GM12801 (cell line): ENCODE data around the gene LETM1.

Experiments
- TF ChIP-seq, protein P1 (sequence below): IDR thresholded peaks from one replicate; pipeline ENCODE4 v1.5.1; 2011; ENCODE audit warnings: control low read depth; ENCODE audit not compliant: insufficient read length; ENCODE audit errors: extremely low read depth

LETM1 gene

DNA sequence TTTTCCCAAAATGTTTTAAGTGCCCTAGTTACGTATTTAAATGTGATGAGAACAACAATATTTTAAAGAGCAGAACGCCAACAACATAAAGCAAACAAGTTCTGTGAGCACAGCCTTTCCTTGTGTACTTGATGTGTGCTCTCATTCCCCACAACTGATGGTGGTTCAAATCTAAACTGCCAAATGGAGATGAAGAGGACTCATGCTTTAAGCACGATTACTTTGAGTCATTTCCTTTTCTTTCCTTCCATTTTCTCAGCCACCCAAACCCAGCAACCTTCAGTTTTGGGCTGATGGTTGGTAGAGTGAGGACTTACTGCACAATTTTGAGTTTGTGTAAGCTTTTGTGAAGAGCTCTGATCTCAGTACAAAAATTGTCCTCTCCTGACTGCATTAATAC, 16.9 kb upstream of the LETM1 start:
- TF ChIP-seq, protein P1, sequence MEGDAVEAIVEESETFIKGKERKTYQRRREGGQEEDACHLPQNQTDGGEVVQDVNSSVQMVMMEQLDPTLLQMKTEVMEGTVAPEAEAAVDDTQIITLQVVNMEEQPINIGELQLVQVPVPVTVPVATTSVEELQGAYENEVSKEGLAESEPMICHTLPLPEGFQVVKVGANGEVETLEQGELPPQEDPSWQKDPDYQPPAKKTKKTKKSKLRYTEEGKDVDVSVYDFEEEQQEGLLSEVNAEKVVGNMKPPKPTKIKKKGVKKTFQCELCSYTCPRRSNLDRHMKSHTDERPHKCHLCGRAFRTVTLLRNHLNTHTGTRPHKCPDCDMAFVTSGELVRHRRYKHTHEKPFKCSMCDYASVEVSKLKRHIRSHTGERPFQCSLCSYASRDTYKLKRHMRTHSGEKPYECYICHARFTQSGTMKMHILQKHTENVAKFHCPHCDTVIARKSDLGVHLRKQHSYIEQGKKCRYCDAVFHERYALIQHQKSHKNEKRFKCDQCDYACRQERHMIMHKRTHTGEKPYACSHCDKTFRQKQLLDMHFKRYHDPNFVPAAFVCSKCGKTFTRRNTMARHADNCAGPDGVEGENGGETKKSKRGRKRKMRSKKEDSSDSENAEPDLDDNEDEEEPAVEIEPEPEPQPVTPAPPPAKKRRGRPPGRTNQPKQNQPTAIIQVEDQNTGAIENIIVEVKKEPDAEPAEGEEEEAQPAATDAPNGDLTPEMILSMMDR: no peak

DNA sequence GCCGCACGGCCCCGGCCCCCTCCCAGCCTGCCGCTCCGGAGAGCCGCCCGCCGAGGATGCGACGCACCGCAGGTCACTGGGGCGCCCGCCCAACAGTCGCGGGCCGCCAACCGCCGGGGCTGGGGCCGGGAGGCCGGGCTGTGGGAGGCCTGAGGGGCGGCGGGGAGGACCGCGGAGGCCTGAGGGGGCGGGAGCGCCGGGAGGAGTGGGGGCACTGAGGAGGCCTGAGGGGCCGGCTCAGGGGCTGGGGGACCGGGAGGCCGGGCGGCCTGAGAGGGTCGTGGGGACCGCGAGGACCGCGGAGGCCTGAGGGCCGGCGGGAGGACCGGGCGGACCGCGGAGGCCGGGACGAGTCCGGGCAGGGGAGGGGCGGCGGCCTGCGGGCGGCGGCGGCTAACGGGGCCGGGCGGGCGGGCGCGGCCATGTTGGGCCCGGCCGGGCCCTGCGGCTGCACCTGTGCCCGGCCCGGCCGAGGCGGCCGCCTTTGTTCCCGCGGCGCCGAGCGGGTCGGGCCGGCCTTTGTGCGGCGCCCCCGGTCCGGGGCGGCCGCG, 15.6 kb upstream of the LETM1 start:
- TF ChIP-seq, protein P1: no peak

DNA sequence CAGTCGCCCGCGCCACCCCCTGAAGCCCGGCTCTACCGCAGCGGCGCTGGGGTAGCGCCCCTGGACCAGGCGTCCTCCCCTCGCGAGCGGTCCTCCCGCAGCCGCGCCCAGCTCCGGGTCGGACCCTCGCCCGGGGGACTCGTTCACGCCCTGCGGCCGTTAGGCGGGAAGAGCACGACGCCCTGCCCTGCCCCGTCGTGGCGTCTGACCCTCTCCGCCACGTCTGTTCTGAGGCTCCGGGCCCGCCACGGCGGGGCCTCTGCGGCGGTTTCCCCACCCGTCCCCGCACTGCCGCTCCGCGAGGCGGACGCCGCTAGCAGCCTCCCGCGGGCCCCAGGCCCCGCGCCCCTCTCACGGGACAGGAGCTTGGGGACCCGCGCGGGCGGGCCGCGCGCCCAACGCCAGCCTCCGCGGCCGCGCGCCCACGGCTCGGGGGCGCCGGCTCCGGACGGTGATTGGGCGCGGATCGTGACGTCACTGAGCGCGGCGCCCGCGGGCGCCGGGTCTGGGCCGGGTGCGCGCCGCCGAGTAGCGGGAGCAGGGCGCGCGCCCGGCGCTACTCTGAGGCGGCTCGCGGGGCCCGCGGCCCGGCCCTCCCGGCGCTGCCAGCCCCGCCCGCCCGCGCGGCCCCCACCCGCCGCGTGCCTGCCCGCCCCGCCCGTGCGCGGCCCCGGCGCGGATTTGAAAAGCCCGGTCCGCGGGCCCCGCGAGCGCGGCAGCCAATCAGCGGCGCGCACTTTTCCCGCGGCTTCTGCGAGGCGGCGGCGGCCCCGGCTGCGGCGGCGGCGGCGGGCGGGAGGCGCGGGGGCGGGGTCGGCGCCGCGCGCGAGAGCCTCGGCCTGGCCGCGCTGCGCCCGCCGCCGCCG, 14.9 kb upstream of the LETM1 start, which contains the start of gene NSD2:
TSS of gene NSD2 (plus strand) at position 816 of the 866 bp plus-strand sequence. CDS start 29,262 bp downstream, outside the sequence.
- TF ChIP-seq, protein P1: no peak

DNA sequence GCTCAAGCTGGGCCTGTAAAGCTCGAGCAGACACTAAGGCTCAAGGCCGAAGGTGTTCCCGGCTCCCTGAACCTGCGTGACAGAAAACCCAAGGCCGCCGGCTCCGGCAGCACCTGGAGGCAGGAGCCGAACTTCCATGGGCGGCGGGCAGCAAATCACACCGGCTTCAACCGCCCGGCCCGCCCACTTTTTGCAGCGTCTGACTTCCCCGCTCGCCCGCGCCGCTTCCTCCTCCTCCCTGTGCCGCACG, 14.3 kb upstream of the LETM1 start:
- TF ChIP-seq, protein P1: no peak

DNA sequence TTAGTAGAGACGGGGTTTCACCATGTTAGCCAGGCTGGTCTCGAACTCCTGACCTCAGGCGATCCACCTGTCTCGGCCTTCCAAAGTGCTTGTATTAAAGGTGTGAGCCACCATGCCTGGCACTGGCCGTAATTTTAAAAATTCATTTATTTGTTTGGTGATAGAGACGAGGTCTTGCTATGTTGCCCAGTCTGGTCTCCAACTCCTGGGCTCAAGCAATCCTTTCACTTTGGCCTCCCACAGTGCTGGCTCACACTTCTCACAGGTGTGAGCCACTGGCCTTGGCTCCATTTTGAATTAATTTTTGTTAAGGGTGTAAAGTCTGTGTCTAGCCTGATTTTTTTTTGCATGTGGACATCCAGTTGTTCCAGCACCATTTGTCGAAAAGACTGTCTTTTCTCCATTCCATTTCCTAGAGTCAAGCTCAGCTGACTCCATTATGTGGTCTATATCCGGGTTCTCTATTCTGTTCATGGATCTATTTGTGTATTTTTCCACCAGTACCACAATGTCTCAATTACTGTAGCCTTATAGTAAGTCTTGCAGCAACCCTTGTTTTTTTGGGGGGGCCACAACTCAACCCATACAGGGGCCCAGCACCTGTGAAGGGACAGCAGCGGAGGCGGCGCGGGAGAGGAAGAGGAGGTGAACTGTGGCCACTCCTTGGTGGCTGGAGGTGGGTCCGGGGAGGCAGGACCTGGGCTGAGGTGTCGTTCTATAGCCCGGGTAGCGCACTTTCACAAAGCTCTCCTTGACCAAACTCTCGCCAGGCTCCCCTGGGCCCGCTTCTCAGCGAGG, 13.8 kb upstream of the LETM1 start:
- TF ChIP-seq, protein P1: no peak

DNA sequence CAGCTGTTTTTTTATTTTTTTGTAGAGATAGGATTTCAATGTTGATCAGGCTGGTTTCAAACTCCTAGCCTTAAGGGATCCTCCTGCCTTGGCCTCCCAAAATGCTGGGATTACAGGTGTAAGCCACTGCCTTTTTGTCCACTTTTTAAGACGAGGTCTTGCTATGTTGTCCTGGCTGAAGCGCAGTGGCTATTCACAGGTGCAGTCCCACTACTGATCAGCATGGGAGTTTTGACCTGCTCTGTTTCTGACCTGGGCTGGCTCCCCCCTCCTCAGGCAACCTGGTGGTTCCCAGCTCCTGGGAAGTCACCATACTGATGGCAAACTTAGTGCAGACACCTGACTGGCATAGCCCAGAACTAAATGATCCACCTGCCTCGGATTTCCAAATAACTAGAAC, 13.0 kb upstream of the LETM1 start:
- TF ChIP-seq, protein P1: no peak

DNA sequence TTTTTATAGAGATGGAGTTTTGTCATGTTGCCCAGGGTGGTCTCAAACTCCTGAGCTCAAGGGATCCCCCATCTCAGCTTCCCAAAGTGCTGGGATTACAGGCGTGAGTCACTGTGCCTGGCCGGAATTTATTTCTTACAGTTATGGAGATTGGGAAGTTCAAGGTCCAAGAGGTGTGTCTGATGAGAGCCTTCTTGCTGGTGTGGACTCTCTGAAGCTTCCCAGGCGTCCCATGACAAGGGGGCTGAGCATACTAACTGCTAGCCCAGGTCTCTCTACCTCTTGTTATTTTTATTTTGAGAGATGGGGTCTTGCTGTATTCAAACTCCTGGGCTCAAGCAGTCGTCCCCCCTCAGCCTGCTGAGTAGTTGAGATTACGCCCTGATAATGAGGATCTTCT, 12.3 kb upstream of the LETM1 start:
- TF ChIP-seq, protein P1: no peak
